ENCODE results near the gene TIMP4.

The TIMP4 gene

DNA sequence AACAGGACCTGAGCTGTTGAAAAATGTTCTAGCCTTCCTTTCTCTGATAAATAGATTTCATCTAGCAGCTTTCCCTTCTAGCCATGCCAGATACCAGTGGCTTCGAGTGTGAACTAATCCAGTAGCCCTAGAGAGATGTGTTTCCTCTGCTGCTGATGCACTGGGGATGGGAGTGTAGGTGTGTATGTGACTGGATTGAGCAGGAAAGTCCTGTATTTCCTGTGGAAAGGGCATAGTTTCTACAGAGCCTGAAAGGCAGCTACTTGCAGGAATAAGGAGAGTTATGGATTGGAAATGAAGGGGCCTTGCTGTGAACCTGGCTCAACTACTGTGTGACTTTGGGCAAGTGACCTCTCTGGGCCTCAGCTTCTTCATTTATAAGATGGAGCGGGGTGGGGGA, 8.6 kb downstream of the TIMP4 start:
- TF ChIP-seq, protein P1, sequence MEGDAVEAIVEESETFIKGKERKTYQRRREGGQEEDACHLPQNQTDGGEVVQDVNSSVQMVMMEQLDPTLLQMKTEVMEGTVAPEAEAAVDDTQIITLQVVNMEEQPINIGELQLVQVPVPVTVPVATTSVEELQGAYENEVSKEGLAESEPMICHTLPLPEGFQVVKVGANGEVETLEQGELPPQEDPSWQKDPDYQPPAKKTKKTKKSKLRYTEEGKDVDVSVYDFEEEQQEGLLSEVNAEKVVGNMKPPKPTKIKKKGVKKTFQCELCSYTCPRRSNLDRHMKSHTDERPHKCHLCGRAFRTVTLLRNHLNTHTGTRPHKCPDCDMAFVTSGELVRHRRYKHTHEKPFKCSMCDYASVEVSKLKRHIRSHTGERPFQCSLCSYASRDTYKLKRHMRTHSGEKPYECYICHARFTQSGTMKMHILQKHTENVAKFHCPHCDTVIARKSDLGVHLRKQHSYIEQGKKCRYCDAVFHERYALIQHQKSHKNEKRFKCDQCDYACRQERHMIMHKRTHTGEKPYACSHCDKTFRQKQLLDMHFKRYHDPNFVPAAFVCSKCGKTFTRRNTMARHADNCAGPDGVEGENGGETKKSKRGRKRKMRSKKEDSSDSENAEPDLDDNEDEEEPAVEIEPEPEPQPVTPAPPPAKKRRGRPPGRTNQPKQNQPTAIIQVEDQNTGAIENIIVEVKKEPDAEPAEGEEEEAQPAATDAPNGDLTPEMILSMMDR (IDR thresholded peaks at IDR 0.05; ENCODE audit: low read depth, low read length, missing control alignments), result no peak
- no peak for DNase-seq (ENCODE audit: low read depth)
- H3K4me3 ChIP-seq (ENCODE audit: low read depth, low read length), result no peak overlapping the region

DNA sequence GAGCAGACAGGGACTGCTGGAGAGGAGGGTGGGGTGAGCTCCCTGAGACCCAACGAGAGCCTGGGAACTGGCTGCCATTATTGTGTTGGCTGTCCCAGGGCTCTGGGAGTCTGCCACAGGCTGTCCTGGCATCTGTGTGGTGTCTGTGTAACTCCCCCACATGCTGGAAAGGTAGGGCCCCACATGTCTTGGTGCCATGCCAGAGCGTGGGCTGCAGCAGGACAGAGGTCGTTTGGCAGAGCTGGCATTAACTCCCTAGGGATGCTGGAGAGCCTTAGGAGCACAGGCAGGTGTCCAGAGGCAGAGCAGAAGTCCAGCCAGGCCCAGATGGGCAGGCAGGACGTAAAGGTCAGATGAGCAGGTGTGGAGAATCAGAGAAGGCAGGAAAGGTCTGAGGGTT, 9.7 kb downstream of the TIMP4 start:
- no peak for DNase-seq (ENCODE audit: low read depth)
- TF ChIP-seq, protein P1 (IDR thresholded peaks at IDR 0.05; ENCODE audit: low read depth, low read length, missing control alignments), result no peak
- H3K4me3 ChIP-seq (ENCODE audit: low read depth, low read length), result no peak overlapping the region

DNA sequence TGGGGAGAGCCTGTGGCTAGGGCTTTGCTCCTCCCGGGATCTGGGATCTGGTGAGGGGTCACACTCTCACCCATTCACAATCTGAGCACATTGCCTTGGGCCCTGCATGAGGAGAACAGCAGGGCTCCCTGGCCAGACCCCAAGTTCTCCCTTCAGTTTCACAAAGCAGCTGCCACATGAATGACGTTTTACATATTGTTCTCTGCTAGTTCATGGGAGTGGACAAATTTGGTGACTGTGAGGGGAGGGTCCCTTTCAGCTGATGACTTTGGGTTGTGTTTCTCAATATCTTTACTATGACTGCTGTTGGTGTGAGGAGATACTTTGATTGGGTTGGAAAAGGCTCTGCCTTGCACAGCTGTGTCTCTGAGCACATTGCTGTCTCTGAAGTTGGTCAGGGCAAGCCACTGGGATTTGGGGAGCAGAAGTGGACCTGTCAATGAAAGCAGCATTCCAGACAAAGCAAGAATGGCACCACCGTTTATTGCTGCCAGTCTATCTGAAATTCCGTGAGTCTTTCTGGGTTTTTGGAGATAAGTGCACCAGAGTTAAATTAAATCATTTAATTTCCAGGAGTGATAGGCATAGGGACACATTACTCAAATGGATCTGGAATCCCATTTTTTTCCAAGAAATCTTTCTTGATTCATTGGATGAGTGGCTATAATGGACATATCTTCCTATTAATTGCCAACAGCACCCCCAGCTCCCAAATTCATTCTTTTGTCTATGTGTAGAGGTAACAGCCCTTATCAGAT, 10.3 kb downstream of the TIMP4 start:
- no peak for DNase-seq (ENCODE audit: low read depth)
- TF ChIP-seq, protein P1 (IDR thresholded peaks at IDR 0.05; ENCODE audit: low read depth, low read length, missing control alignments), result no peak
- no peak overlapping the region for H3K4me3 ChIP-seq (ENCODE audit: low read depth, low read length)

DNA sequence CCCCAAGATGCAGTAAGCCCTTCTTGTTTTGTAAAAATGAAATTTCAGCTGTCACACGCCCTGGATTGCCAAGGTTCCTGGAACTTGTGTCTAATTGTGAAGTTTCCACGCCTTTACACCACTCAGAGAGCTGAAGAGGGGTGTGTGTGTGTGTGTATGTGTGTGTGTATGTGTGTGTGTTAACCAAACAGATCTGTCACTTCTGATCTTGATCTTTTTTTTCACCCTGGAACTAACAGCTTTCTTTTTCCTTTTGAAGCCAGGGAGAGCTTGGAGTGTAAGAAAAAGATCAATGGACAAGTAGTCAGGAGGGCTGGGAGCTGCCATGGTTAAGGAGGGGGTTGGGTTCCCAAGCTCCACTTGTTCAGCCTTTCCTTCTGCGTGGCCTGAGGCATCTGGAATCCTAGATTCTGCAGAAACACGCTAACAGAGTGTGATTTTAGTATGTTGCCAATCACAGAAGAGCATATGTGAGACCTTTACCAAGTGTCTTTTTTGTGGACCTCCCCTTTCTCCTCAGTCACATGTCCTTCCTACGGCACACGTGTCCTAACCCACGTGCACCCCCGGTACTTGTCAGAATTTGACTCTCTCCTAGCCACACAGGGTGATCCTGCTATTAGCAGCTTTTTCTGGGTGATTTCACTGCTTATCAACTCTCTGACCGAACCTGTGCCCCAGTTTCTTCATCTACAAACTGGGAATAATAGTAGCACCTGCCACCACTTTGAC, 11.5 kb downstream of the TIMP4 start:
- no peak overlapping the region for H3K4me3 ChIP-seq (ENCODE audit: low read depth, low read length)
- TF ChIP-seq, protein P1 (IDR thresholded peaks at IDR 0.05; ENCODE audit: low read depth, low read length, missing control alignments), result no peak
- no peak for DNase-seq (ENCODE audit: low read depth)

DNA sequence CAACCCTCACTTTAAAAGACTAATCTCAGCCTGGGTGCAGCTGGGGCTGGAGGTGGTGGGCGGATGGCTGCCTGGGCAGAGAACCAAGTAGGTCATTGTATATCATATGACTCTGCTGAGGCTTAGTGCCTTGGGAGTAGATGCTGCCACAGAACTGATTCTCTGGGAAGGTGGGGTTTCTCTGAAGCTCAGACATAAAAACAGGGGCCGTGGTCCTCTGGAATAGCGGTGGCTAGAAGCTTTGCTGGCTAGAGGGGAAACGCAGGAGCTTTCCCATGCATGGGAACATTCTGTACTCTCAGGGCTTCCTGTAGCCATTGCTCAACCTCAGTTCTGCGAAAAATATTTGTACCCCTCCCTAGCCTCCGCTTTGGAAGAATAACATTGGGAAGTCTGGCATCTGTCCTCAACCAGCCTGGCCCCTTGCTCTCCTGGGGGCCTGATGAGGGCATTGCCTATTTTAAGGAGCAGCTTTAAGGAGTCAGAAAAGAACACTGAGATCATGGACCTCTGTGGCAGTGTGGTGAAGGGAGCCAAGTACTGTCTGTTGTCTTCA, 14.7 kb downstream of the TIMP4 start:
- no peak for DNase-seq (ENCODE audit: low read depth)
- TF ChIP-seq, protein P1 (IDR thresholded peaks at IDR 0.05; ENCODE audit: low read depth, low read length, missing control alignments), result no peak
- no peak overlapping the region for H3K4me3 ChIP-seq (ENCODE audit: low read depth, low read length)

DNA sequence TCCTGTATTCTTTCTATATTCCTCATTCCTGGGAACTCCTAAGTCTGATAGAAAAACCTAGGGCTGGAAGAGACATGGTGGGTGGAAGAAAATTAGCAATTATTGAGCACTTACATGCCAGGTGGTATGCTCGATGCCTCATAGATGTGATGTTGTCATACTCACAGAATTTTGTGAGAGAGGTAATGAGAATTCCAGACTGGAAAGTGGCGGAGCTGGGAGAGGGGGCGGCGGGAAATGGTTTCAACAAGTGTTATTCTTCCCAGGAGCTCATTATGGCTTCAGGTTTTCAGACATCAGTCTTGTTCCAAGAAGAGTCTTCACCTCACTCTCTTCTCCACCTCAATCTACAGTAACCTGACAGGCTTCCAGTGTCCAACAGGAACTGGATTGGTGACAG, 16.2 kb downstream of the TIMP4 start:
- TF ChIP-seq, protein P1 (IDR thresholded peaks at IDR 0.05; ENCODE audit: low read depth, low read length, missing control alignments), result no peak
- DNase-seq (ENCODE audit: low read depth), result no peak
- H3K4me3 ChIP-seq (ENCODE audit: low read depth, low read length), result no peak overlapping the region

All from GM12864 (cell line).